ENCODE results near the gene LIN28B.
"Not testable (repeated sequence)": the region's sequence is repeated elsewhere in the genome, so short reads cannot be mapped to it uniquely, and the experiment has no call there.

Gene LIN28B, protein sequence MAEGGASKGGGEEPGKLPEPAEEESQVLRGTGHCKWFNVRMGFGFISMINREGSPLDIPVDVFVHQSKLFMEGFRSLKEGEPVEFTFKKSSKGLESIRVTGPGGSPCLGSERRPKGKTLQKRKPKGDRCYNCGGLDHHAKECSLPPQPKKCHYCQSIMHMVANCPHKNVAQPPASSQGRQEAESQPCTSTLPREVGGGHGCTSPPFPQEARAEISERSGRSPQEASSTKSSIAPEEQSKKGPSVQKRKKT

DNA sequence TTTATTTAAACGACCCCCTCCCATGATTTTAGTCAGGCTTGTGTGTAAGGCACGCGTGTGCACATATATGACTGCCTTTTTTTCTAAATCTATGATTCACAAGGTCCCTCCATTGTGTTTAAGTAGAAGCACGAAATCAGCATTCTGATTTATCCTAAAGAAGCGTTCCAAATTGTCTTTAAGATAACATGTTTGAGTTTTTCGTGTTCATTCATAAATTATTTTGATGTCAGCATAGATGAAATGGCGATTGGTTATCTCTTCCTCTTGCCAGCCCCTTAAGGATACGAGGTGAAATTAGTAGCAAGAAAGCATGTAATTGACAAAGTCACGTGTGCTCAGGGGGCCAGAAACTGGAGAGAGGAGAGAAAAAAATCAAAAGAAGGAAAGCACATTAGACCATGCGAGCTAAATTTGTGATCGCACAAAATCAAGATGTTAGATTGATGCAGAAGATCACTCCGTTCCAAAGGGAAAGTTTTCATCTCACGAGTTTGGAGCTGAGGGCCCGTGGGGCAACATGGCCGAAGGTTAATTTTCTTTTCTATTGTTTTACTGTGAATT is at the start of gene LIN28B:
Gene LIN28B, plus strand, starts transcription at position 377 of the 564 bp plus-strand sequence. Its CDS starts 144 bp downstream, at position 521.
- DNase-seq, result no peak

DNA sequence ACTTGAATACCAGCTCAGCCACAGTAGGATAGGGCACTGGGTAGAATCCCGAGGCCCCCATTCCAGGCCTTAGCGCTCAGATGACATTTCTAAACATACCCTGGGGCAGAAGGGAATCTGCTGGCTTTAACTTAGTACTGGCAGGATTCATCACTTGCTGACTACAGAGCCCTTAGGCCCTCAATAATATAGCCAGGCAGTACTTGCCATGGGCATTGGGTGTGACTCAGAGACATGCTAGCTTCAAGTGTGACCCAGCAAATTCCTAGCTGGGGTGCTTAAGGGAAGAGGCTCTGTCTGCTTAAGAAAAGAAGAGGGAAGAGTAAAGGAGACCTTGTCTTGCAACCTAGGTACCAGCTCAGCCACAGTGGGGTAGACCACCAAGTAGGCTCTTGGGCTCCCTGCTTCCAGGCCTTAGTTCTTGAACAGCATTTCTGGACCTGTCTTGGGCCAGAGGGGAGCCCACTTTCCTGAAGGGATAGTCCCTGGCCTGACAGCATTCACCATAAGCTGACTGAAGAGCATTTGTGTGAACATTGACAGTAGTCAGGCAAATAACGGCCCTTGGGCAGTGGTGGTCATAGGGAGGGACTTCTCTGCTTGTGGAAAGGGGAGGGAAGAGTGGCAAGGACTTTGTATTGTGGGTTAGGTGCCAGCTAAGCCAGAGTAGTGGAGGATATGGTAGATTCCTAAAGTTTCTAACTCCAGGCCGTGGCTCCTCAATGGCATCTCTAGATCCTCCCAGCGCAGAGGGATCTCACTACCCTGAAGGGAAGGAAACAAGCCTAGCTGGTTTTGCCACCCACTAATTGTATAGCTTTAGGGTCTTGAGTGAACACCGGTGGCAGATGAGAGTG is 48.6 kb upstream of the LIN28B start:
- no peak for DNase-seq

DNA sequence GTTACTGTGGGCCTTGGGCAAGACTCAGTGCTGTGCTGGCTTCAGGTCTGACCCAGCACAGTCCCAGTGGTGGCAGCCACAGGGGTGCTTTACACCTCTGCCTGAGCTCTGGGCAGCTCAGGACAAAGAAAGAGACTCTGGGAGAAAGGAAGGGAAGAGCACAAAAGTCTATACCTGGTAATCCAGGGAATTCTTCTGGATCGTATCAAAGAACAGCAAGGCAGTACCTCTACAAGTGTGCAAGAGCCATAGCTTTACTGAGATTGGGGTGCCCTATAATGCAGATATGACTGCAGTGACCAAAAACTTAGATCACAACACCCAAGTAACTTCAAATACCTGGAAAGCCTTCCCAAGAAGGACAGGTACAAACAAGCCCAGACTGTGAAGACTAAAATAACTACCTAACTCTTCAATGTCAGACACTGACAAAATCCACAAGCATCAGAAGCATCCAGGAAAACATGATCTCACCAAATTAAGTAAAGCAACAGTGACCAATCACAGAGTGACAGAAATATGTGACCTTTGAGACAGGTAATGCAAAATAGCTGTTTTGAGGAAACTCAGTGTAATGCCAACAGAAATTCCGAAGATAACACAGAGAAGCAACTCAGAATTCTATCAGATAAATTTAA is 47.9 kb upstream of the LIN28B start:
- DNase-seq, result no peak

DNA sequence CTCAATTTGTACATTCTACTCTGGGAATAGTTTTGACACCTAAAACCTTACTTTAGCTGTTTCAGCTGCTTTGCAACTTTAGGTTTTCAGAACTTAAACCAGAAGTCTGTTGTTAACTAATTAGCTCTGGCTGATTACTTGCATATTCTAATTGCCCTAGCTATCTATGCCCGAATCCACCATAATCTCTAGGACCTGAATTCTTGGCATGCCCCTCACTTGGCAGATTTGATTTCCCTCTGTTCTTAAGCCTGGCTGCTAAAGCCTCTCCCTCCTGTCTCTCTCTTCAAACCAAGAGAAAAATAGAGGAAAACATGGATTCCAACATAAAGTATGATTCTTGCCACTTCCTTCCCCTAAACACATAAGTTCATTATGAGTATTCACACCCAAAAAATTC is 35.0 kb upstream of the LIN28B start:
- DNase-seq, result no peak

DNA sequence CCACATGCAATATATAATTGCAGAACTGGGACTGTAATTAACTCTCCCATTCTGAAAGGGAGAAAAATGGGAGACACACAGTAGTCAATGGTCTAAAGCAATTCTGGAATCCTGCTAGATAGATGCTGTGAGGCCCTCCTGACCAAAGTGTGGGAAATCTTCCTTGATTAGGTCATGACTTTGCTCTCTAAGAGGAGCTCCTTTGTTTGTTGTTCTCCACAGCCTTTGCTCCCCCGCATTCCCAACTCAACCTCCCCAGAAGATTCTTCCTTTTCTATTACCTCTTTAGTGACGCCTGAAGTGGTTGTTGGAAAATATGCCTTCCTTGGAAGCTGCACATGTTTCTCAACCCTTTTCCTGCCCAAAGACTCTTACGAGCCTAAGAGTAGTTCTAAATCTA is 28.8 kb upstream of the LIN28B start:
- no peak for DNase-seq

DNA sequence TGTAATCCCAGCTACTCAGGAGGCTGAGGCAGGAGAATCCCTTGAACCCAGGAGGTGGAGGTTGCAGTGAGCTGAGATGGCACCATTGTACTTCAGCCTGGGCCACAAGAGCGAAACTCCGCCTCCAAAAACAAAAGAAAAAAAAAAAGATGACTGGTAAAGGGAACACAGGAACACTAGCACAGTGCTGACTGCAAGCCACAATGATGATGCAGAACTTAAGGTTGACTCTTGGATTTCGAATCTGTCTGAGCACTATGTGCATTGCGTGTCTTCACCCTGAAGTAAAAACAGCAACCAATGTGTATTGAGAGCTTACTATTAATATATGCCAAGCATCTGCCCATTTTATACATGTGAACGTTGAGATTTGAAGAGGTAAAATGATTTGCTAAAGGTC is 27.6 kb upstream of the LIN28B start:
- DNase-seq, result no peak

DNA sequence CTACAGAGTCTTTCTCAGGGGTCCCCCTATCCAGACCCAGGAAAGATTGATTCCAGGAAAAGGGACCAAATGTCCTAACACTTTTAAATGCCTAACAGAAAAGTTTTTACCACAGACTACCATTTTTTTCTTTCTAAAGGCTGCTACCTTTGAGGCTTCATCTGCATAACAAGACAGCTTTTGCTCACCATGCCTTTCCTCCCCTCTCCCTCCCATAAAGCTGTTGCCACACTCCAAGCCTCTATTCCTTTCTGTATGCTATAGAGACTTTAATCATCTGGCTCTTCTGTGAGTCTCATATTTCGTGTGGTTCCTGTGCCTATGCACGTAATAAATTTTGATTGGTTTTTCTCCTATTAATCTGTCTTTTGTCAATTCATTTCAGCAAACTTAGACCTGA is 26.0 kb upstream of the LIN28B start:
- DNase-seq, result no peak

DNA sequence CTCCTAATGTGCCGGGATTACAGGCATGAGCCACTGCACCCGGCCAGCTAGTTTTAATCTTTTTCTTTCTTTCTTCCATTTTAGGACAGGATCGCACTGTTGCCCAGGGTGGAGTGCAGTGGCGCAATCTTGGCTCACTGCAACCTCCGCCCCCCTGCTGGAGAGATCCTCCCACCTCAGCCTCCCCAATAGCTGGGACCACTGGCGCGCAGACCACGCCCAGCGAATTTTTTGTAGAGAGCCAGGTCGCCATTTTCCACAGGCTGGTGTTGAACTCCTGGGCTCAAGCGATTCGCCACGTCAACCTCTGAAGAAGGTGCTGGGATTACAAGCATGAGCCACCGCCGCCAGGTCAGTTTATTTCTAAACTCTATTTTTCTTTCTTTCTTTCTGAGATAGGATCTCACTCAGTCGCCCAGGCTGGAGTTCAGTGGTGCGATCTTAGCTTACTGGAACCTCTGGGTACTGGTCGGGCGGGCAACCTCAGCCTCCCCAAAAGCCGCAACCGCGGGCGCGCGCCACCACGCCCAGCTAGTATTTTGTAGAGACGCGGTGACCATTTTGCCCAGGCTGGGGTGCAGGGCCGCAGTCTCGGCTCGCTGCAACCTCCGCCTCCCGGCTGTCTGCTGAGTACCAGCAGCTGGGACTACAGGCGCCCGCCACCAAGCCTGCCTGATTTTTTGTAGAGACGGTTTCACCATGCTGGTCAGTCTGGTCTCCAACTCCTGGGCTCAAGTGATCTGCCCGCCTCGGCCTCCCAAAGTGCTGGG is 20.0 kb upstream of the LIN28B start:
- no peak for DNase-seq

DNA sequence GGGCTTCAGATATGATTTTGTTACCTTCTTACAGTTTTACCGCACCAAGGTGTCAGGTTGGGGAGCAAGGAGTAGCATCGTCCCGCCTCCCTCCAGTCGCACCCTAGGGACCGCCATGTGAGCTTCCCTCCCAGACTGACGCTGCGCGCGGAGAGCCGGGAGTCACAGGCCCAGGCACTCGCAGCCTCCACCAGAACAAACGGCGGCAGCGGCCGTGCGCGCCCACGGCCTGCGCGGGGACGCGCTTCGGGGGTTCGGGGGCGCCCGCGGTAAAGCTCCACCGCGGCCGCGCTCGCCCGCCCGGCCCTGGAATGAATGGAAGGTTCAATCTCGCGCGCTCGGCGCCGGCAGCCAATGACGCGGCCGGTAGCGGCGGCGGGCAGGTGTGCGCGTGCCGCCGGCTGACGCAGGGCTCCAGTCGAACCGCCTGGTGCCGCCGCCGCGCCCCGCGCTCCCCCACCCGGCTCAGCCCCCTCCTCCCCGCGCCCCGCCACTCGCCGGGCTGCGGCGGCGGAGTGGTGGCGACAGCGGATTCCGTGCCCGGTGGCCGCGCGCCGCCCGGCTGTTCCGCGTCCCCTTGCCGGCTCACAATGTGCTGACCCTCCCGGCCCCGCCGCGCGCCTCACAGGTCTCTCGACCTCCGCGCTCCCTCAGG is 16.5 kb upstream of the LIN28B start:
- DNase-seq, result no peak

DNA sequence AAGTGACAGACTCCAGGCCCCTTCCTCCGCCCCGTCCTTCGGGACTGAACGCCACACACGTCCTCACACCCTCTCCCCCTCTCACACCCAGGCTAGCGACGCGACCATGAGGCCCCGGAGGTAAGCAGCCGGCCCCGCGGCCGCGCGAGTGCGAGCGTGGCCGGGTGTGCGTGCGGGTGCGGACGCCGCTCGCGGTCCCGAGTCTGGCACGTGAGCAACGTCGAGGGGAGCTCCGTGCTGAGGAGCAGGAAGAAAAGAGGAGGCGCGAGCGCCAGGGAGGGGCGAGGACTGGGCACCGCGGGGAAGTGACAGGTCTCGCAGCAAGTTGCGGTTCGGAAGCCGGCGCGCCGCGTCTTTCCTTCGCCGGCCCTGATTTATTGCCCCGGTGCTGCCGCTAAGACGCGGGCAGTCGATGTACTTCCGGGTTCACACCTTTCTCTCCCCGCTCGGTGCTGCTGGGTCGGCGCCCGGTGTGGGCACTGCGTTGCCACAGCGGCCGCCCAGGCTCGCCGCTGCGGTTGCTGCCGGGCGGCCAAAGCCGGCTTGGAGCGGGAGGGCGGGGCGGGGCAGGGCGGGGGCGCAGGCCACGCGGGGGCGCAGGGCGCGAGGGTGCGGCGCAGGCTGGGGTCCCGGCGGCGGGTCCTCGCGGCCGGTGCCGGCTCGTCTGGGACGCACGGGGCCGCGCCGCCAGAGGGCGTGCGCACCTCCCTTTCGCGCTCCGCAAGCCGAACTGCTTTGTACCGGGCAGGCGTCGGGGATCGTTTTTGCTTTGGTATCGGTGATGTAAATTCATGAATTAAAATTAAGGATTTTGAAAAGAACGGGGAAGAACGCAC is 15.8 kb upstream of the LIN28B start:
- DNase-seq, result peak; percentile 22

DNA sequence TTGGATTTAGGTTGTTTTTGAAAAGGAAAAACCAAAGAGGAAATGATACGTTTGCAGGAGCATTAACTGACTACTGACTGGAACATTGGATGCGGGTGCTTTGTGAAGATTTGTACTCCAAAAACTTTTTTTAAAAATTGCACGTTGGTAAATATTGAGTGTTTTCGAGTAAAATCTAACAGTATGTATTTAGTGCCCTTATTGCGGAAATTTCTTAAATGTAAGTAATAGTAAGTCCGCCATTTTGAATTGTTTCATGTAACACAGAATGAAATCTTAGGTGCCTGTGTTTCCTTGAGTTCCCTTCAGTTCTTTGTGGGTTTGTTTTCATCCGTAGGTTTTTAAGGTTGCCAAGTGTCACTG is 15.2 kb upstream of the LIN28B start:
- no peak for DNase-seq

DNA sequence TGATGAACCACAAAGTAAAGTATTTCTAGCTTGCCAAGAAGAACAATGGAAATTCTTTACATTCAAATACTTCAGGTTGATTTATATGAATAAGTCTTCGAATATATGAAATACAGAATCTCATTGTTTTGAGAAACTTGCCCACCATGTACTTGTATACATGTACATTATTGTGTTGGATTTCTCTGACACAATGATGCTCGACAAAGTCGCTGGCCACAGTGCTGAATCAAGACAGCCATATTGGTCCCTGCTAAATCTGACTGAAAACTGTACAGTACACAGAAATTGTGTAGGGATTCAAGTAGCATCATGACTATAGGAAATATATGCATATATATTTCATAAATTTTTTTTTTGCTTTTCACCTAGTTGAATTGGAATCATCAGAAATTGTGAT is 13.1 kb upstream of the LIN28B start:
- no peak for DNase-seq

DNA sequence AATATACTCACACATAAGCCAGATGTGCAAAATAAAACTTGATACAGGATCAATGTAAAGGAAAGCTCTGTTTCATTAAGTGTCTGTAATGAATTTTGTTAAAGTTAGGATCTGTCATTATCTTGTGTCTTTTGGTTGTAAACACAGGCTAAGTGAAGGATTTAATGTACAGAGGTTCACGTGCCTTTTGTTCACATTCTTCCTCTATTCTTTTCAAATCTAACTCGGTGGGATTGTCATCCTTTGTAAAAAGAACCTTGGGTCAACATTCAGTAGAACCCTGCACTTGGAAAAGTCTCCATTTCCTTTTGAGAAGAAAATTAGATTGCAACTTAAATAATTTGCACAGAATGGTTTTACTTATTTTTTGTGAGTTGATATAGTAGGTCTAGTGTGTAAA is 7.7 kb upstream of the LIN28B start:
- no peak for DNase-seq

DNA sequence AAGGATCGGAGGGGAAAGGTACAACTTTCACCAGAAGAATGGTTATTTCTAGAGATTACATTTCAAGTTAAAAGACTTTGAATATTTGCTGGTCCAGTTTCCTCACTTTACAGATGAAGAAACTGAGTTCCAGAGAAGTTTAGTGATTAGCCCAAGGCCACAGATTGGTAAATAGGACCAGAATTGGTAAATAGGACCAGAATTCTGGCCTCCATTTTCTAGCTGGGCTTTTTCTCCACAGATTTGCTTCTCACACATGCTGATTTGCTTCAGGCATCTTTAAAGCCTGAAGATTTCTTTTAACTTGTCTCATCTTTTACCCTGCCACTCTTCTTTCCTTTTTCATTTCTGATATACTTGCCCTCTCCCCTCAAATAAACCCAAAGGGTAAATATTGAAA is 5.2 kb upstream of the LIN28B start:
- no peak for DNase-seq

DNA sequence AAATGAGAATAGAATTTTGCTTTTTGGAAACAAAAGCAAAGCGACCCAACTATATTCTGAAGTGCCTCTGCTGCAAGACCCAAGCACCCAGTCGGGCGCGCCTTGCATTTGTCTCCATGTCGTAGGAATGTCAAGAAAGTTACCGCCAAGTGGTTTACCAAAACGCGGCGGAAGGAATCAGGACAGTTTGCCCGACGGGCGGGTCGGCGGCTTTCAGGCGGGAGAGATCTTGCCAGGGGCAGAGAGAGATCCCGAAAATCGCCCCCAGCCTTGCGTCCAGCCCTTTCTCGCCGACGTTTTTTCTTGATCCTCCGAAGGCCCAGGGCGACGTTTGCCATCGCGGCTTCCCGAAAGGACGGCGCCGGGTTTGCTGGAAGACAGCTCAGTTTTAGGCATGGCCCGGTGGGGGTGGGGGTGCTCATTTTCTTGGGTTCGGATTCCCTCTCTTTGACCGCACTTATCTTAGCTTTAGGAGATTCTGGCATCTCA is 4.0 kb upstream of the LIN28B start:
- no peak for DNase-seq

DNA sequence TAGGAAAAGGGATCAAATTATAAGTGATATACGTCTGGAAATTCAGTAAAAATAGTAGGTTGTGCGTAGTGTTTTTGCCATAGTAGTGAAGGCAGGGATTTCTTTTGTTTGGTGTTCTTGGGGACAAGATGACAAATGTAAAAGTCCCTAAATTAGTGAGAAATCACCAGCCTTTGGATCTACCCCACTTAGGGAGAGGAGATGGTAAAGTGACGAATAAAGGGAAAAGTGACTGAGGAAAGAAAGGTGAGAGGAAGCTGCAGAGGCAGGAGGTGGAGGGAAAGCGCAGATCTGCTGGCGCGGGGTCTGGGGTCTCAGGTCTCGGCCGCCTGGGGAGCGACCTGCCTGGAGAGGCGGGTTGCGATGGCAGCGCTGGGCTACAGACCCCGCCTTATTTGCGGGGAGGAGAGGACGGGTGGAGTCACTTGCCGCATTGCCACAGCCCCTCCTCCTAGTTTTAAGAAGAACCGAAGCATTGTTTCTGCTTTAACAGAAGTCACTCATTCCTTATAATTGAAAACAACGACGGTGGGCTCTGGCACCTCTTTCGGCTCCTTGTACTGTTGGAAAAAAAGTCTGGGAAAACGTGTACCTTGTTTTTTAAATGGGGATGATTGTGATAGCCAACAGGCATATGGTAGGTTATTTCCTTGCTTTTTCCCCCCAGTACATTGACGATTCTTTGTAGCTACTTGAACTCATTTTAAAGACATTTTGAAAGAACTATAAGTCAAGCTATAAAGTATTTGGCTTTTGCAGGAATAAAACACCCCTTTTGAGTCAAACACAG is 3.3 kb upstream of the LIN28B start:
- DNase-seq, result not testable (repeated sequence)

DNA sequence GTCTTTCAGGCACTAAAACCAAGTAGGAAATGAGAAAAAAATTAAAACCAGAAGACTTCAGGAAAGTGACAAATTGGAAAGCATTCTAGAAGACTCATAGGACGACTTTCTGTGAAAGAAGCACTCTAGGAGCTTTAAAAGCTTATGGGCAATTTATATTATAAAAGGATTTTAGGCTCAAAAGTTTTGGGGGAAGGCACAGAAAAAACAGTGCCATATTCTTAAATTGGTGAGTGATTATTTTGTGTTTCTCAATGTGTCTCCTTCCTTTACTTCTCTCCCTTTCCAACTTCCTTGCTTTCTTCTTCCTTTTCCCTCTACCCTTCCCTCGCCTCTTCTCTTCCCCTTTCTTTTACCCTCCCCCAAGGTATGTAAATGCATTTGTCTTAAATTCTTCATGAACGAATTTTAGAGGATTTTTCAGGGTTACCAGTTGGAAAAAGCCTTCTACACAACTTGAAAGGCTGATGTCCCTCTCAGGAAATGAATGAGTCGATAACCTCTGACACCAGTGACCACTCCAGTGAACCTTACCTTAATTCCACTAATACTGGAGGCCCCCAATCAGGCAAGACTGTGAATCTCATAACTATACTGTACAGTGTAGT is 2.6 kb upstream of the LIN28B start:
- DNase-seq, result no peak

DNA sequence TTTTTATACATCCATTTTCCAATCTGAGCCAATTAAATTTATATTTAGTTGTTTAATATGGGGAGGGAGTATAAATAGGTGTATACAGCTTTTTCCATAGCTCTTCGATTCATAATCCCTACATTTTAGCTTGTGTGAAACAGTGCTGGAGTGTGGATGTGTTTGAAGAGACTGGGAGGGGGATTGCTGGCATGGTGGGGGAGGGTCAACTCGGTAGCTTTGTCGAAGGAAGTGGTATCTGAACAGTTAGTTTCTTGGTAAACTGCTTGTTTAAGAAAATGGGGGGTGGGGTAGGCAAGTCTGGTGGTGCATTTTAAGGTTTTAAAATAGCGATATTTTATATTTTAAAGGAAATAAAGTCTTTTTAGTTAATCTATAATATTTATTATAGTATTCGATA is 1.4 kb upstream of the LIN28B start:
- no peak for DNase-seq

DNA sequence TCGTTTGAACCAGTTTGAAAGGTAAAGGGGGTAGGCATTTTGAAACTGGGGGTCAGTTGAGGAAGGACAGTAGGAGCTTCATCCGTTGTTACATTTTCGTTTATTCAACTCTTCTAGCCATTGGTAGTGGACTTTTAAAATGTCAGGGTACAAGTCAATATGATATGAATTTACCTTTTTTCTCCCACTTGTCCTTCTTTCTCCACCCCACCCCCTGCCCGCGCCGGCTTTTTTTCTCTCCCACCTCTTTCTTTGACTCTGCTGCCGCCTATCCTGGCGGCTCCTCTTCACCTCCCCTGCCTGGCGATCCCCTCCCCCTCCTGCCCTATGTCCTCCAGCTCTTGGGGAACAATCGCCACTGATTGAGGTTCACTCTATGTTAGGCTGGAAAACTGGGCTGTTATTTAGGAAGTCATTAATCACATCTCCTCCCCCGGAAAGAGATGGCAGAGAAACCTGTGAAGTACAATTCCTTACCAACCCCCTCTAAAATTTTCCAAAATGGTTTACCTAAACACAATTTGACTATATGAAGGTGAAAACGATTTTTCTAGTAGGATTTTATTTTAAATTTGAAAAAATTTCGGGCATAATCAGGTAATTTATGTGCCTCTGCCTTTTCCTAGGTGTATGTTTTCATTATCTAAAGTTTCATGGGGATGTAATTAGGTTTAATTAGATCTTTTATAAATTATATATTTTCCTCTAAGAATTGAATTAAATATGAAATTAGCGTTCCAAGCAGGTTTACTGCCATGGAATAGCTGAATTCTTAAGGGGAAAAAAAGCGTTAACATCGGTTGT is 778 bp upstream of the LIN28B start:
- DNase-seq, result no peak
